ENCODE data around the gene VAMP8. TPM values are rescaled to one million over a fixed set of nuclear protein-coding genes. Genes with fewer than 3 reads are reported as not detected.
A peak's percentile ranks its signal among the peaks of the same experiment; 100 is the strongest.

Gene VAMP8
- total and polyA plus RNA-seq, 11 donors = 5.4 to 103 (median 11.9) TPM

DNA sequence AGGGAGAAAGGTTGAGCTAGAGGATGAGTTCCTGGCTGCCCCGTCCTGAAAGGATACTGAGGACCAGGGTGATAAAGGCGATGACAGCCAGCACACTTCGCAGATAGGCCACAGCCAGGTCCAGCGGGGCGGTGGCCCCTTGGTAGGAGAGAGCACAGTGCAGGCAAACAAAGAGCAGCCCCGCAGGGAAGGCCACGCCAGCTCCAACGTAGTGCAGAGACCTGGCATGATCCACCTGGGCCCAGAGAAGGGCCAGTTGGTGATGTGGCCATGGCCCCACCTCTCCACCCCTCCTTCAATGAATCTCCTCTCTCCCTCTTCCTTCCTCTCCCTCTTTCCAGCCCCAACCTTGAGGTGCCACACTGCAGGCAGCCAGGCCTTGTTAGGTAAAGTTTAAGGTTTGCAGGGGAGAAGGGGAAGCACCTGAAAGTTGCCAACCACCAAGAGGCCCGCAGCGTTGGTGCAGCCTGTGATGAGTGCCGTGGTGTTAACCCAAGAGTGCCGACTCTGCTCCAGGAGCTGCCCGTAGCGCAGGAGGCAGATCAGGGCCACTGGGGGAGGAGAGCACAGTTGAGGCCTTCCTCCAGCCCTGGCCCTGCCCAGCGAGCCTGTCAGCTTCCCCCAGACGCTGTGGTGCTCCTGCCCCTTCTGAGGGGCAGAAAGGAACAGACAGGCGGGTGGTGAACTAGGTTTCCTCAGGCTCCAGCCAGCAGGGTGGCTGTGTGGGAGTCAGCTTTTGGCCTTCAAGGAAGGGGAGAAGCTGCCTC lies 22.3 kb downstream of the VAMP8 start:
- Histone ChIP-seq H3K4me1 (peaks cover 0 to 53% (median 38%) of the 10 kb centered on the region in 12 donors), H3K36me3 (peaks cover 0 to 43% (median 33%) of the 10 kb centered on the region in 9 donors), H3K4me3 (no peak overlapping the region), H3K27me3 (no peaks in the 10 kb centered on the region), H3K27ac (peak overlapping the region in 1 of 12 donors; percentile 20), H3K9me3 (no peaks in the 10 kb centered on the region)
- ATAC-seq (no peak), DNase-seq (peak in 1 of 5 donors; percentile 56)
- WGBS, 4 donors = 53 to 67% (median 64%) methylated on average over 14 to 17 of the region's 17 CpGs
- intact Hi-C loops (cut with DNase I) = loop anchor here in 3 of 10 donors (5.0 kb wide), 2 partner anchors 32 to 37 kb away; partner anchors contain the start of gene GGCX (in 2 of the 3)
- TF ChIP-seq, protein P1, sequence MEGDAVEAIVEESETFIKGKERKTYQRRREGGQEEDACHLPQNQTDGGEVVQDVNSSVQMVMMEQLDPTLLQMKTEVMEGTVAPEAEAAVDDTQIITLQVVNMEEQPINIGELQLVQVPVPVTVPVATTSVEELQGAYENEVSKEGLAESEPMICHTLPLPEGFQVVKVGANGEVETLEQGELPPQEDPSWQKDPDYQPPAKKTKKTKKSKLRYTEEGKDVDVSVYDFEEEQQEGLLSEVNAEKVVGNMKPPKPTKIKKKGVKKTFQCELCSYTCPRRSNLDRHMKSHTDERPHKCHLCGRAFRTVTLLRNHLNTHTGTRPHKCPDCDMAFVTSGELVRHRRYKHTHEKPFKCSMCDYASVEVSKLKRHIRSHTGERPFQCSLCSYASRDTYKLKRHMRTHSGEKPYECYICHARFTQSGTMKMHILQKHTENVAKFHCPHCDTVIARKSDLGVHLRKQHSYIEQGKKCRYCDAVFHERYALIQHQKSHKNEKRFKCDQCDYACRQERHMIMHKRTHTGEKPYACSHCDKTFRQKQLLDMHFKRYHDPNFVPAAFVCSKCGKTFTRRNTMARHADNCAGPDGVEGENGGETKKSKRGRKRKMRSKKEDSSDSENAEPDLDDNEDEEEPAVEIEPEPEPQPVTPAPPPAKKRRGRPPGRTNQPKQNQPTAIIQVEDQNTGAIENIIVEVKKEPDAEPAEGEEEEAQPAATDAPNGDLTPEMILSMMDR (IDR thresholded peaks at IDR 0.05) = no peak
- TF ChIP-seq POLR2A (IDR thresholded peaks at IDR 0.05) = no peak

DNA sequence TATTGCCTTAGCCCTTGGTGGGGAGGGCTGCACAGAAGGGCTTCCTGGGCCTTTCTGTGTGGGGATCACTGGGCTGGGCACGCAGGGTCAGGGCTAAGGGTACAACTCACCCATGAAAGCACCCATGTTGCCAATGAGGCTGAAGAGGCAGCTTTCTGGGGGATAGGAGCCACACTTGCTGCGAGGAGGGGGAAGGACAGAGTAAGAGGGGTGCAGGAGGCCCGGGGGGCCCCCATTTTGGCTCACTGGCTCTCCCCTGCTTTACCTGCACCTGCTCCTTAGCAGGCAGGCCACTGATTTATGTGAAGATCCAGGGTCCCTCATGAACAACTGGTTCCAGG lies 22.8 kb downstream of the VAMP8 start:
- ATAC-seq (no peak), DNase-seq (no peak)
- H3K27ac ChIP-seq = peak overlapping the region in 1 of 12 donors; percentile 20
- no peaks in the 10 kb centered on the region for H3K27me3 ChIP-seq
- H3K4me3 ChIP-seq = no peak overlapping the region
- H3K9me3 ChIP-seq = no peaks in the 10 kb centered on the region
- H3K4me1 ChIP-seq = peaks cover 0 to 55% (median 38%) of the 10 kb centered on the region in 12 donors
- intact Hi-C loops (cut with DNase I) = loop anchor here in 3 of 10 donors (5.0 kb wide), 2 partner anchors 33 to 38 kb away; partner anchors contain the start of gene GGCX (in 2 of the 3)
- WGBS, 4 donors = 62 to 100% (median 90%) methylated on average over 1 to 3 of the region's 3 CpGs
- peaks cover 0 to 43% (median 33%) of the 10 kb centered on the region in 9 donors for H3K36me3 ChIP-seq
- no peak for TF ChIP-seq POLR2A (IDR thresholded peaks at IDR 0.05)
- TF ChIP-seq, protein P1 (IDR thresholded peaks at IDR 0.05) = no peak

DNA sequence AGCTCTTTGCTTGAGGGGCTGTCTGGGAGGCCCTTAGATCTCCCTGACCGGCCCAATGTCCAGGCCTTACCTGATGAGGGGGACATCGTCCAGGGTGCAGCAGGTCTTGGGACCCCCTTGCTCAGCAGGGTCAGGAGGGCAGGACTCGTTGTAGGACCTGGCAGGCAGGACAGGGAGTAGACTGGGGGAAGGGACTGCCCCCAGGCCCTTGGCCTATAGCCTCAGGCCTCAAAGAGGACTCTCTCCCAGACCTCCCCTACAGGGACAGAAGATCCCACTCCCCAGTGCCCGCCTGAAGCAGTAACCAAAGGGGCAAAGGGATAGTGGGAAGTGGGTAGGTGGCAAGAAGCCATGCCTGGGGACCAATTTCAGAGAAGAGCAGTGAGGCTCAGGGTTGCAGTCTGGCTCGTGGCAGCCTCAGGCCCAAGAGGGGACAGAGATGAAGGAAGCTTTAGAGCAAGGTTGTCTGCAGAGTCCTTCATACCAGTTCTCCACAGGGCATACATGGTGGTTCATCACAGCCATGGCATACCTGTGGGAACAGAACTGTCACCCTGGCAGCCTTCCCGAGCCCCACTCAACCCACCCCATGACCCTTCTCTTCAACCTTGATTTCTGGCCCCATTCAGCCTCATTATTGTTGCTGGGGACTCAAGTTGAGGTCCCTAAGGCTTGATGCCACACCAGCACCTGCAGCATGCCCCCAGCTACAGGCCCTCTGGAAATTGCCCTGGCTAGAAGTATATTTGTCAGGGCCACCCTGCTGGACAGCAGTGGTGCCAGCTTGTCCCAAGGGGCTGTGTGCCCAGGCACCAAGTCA lies 23.8 kb downstream of the VAMP8 start:
- H3K4me1 ChIP-seq = peaks cover 0 to 62% (median 46%) of the 10 kb centered on the region in 12 donors
- no peaks in the 10 kb centered on the region for H3K27me3 ChIP-seq
- ATAC-seq = no peak
- WGBS, 4 donors = 81 to 85% (median 83%) methylated on average over 5 to 6 of the region's 6 CpGs
- peak in 1 of 5 donors; percentile 46 for DNase-seq
- intact Hi-C loops (cut with DNase I) = loop anchor here in 3 of 10 donors (5.0 kb wide), 2 partner anchors 34 to 39 kb away; partner anchors contain the start of gene GGCX (in 2 of the 3)
- H3K27ac ChIP-seq = peak overlapping the region; percentile 78 to 93 (median 88)
- peaks cover 0 to 49% (median 33%) of the 10 kb centered on the region in 9 donors for H3K36me3 ChIP-seq
- no peaks in the 10 kb centered on the region for H3K9me3 ChIP-seq
- TF ChIP-seq POLR2A (IDR thresholded peaks at IDR 0.05) = no peak
- TF ChIP-seq, protein P1 (IDR thresholded peaks at IDR 0.05) = no peak
- peak overlapping the region in 11 of 12 donors; percentile 66 to 87 (median 77) for H3K4me3 ChIP-seq

All from heart left ventricle (tissue), 16 donors.